OCI-LY1 (cell line): ENCODE data around the gene CRBN.

Experiments
- H2AFZ ChIP-seq: fragments of 200-600 bp; sonication (generic), shearing (Covaris generic); 2 replicates; pipeline ENCODE4 v1.6.0; 2014; ENCODE audit warnings: antibody characterized with exemption, mild to moderate bottlenecking, low read length
- H3F3A ChIP-seq: fragments of 200-600 bp; sonication (generic), shearing (Covaris generic); 2 replicates; pipeline ENCODE4 v1.6.0; 2014; ENCODE audit warnings: mild to moderate bottlenecking, antibody characterized with exemption, low read length, moderate library complexity; ENCODE audit not compliant: insufficient read depth
- H3K27ac ChIP-seq: fragments of 200-600 bp; sonication (generic); 2 replicates; pipeline ENCODE4 v1.5.1; 2014; ENCODE audit warnings: low read length, mixed run types, mild to moderate bottlenecking, low read depth; ENCODE audit not compliant: poor library complexity, severe bottlenecking
- H3K27me3 ChIP-seq: fragments of 200-600 bp; sonication (generic); 2 replicates; pipeline ENCODE4 v1.6.0; 2014; ENCODE audit warnings: antibody characterized with exemption, mild to moderate bottlenecking, low read length, moderate library complexity; ENCODE audit not compliant: insufficient read depth
- H3K36me3 ChIP-seq: fragments of 200-600 bp; sonication (generic); 2 replicates; pipeline ENCODE4 v1.6.1; 2014; ENCODE audit warnings: mild to moderate bottlenecking, antibody characterized with exemption, low read length, moderate library complexity, mixed read lengths; ENCODE audit not compliant: insufficient read depth
- H3K4me1 ChIP-seq: fragments of 200-600 bp; sonication (generic); 2 replicates; pipeline ENCODE4 v1.5.1; 2014; ENCODE audit warnings: mild to moderate bottlenecking, low read length, moderate library complexity; ENCODE audit not compliant: insufficient read depth, severe bottlenecking
- H3K4me2 ChIP-seq: fragments of 200-600 bp; sonication (generic), shearing (Covaris generic); 2 replicates; pipeline ENCODE4 v1.6.1; 2014; ENCODE audit warnings: low read length
- H3K4me3 ChIP-seq: fragments of 200-600 bp; sonication (generic); 2 replicates; pipeline ENCODE4 v1.5.1; 2014; ENCODE audit warnings: low read length, low read depth, mild to moderate bottlenecking, mixed read lengths; ENCODE audit not compliant: poor library complexity, severe bottlenecking
- H3K79me2 ChIP-seq: fragments of 200-600 bp; shearing (Covaris generic); 2 replicates; pipeline ENCODE4 v1.6.1; 2016; ENCODE audit warnings: mixed run types, low read length, mixed read lengths; ENCODE audit not compliant: insufficient read depth
- H3K9ac ChIP-seq: fragments of 200-600 bp; sonication (generic), shearing (Covaris generic); 2 replicates; pipeline ENCODE4 v1.6.1; 2014; ENCODE audit warnings: mild to moderate bottlenecking, low read length, mixed read lengths
- H3K9me2 ChIP-seq: fragments of 200-600 bp; sonication (generic), shearing (Covaris generic); 2 replicates; pipeline ENCODE4 v1.6.1; 2014; ENCODE audit warnings: low read depth, mild to moderate bottlenecking, low read length, mixed read lengths
- H3K9me3 ChIP-seq: fragments of 200-600 bp; shearing (Covaris generic); 2 replicates; pipeline ENCODE4 v1.6.1; 2014; ENCODE audit warnings: low read length, mixed read lengths
- H4K20me1 ChIP-seq: fragments of 200-600 bp; sonication (generic), shearing (Covaris generic); 2 replicates; pipeline ENCODE4 v1.6.0; 2016; ENCODE audit warnings: mild to moderate bottlenecking, low read length; ENCODE audit not compliant: insufficient read depth
- CTCF ChIP-seq: fragments of 200-600 bp; sonication (generic), shearing (Covaris generic); IDR thresholded peaks from 2 replicates; pipeline ENCODE4 v1.5.1; 2017; ENCODE audit warnings: mild to moderate bottlenecking, antibody characterized with exemption, low read length, moderate library complexity, mixed read lengths
- EZH2 ChIP-seq: fragments of 200-600 bp; sonication (generic), shearing (Covaris generic); IDR thresholded peaks from 2 replicates; pipeline ENCODE4 v1.8.0; 2017; ENCODE audit warnings: borderline replicate concordance, mixed run types, mild to moderate bottlenecking, antibody characterized with exemption, low read length, moderate library complexity, mixed read lengths

Gene CRBN

DNA sequence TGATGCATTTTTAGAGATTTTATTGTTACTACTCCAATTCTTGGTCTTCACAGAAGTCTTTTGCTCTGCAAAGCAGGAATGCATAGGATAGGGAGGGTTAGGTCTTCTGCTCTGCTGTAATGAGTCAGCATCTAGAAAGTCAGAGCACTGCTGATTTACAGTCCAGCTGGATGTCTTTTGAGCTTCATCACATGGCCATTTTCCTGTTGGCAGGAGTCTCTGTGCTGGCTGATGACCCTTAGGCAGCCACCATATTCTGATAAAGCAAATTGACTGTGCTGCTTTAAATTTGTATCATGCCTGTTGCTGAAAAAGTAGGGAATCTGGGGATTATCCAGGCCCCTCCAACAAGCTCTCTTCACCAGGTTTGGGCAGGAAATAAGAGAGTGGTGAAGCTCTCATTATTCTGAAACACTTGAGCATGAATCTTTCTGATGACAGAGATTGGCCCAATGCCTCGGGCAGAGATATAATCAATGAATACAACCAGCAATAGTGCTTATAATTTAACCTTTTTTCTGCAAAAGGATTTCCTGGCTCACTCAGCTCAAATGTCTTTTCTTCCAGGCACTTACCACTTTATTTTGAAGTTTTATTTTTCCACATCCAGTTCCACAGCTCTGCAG is 9.7 kb upstream of the CRBN start:
- Histone ChIP-seq H3K4me1 (no peaks in the 10 kb centered on the region), H3K9me2 (no peaks in the 10 kb centered on the region), H3K36me3 (no peaks in the 10 kb centered on the region), H2AFZ (no peak overlapping the region), H3K79me2 (no peaks in the 10 kb centered on the region), H3F3A (no peaks in the 10 kb centered on the region), H3K4me3 (no peak overlapping the region), H3K4me2 (no peak overlapping the region), H4K20me1 (no peaks in the 10 kb centered on the region), H3K27ac (no peak overlapping the region), H3K9ac (no peak overlapping the region), H3K9me3 (no peaks in the 10 kb centered on the region), H3K27me3 (no peaks in the 10 kb centered on the region)
- TF ChIP-seq CTCF: no peak
- TF ChIP-seq EZH2: no peak

DNA sequence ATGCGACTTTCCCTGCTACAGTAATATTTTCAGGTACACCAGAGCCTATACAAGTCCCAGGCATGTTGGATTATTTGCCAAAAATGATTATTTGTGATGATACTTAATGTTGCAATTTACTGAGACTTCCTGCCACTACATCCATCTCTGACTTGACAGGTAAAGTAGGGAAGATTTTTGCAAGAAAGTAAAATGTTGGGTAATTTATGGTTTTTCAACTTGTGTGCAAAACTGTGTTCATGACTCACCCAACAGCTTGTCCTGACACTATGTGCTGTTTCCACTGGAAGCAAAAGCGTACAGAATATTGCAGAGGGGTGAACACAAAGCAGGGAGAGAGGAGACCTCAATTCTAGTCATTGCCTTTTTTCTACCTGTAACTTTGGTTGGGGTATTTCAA is 5.4 kb upstream of the CRBN start:
- H2AFZ ChIP-seq: no peak overlapping the region
- TF ChIP-seq CTCF (no peak), EZH2 (no peak)
- H3K4me3 ChIP-seq: no peak overlapping the region
- no peaks in the 10 kb centered on the region for H4K20me1 ChIP-seq
- H3K27ac ChIP-seq: no peak overlapping the region
- H3K4me2 ChIP-seq: no peak overlapping the region
- no peak overlapping the region for H3K9ac ChIP-seq
- H3K79me2 ChIP-seq: no peaks in the 10 kb centered on the region
- no peaks in the 10 kb centered on the region for H3K9me2 ChIP-seq
- H3K4me1 ChIP-seq: peaks cover 4% of the 10 kb centered on the region
- H3K9me3 ChIP-seq: no peaks in the 10 kb centered on the region
- no peaks in the 10 kb centered on the region for H3F3A ChIP-seq
- H3K36me3 ChIP-seq: no peaks in the 10 kb centered on the region
- no peaks in the 10 kb centered on the region for H3K27me3 ChIP-seq

- Histone ChIP-seq H3K4me1 (peaks cover 23% of the 10 kb centered on the region), H4K20me1 (no peaks in the 10 kb centered on the region), H3K9me3 (no peaks in the 10 kb centered on the region), H3K4me2 (no peak overlapping the region), H3F3A (no peaks in the 10 kb centered on the region), H3K9me2 (no peaks in the 10 kb centered on the region), H3K36me3 (no peaks in the 10 kb centered on the region), H3K27me3 (no peaks in the 10 kb centered on the region), H3K27ac (no peak overlapping the region), H3K9ac (no peak overlapping the region), H3K79me2 (peaks cover 27% of the 10 kb centered on the region), H3K4me3 (no peak overlapping the region), H2AFZ (0 out of 2 replicates have a peak overlapping the region, but pooled peaks have one; percentile 26)
- TF ChIP-seq EZH2 (no peak), CTCF (no peak)
Measured at GRCh38 chr3:3180456-3180855, 965 bp upstream of the CRBN start.
